HG03139 (cell line): Measurements from ENCODE around the gene RSL24D1.
"Not testable (repeated sequence)": the region's sequence is repeated elsewhere in the genome, so short reads cannot be mapped to it uniquely, and the experiment has no call there.

Experiments used
- ATAC-seq: cut with Tn5 transposase; IDR thresholded peaks from one replicate; pipeline ENCODE4 v1.9.1; 2021; ENCODE audit not compliant: unreplicated experiment

RSL24D1 gene

DNA sequence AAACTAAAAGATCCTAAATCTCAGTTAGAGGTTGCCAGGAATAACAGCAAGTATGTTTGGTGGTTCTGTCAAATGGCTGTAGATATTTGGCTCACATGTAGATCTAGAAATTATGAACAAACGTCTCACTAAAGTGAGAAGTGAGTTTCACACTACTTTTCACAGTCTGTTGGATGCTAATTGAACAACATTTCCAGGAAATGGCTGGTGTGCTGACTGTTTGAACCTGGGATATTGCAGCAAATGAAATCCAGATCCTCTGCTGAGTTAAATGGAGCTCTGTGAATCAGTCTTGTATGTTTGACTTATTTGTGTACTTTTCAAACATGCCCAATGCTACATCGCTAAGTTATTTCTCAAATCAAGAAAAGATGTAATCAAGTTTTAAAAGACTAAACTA, 21.3 kb upstream of the RSL24D1 start:
- ATAC-seq: no peak

DNA sequence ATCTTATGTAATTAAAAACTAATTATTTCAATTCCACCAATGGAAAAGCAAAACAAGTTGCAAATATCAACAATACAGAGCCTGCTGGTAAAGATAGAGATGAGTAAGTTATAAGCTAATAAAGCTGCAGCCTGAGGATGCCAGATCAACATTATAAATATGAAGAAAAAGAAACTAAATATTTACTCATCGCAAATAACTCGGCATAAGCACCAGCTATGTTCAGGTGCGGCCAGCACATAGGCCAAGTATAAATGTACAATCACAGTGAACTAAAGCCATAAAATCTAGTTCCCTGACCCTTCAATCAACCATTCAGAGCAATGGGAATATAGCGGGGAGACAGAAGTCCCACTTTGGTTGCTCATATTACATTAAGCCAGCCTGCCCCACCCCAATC, 7.7 kb upstream of the RSL24D1 start:
- ATAC-seq: no peak

DNA sequence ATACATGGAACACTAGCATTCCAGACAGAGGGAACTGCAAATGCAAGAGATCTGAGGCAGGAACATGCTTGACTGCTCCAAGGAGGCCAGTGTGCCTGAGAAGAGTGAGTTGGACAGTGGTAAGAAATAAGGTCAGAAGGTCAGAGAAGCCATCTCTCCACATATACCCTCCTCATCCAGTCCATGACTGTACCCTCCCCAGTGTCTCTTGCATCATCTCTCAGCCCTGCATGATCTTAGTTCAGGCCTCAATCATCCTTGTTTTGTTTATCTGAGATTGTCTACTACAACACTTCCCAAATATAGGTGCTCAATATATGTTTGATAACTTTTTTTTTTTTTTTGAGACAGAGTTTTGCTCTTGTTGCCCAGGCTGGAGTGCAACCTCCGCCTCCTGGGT, 5.5 kb upstream of the RSL24D1 start:
- no peak for ATAC-seq

- ATAC-seq: no peak
Measured at GRCh38 chr15:55198706-55199105, 2.0 kb upstream of the RSL24D1 start.

DNA sequence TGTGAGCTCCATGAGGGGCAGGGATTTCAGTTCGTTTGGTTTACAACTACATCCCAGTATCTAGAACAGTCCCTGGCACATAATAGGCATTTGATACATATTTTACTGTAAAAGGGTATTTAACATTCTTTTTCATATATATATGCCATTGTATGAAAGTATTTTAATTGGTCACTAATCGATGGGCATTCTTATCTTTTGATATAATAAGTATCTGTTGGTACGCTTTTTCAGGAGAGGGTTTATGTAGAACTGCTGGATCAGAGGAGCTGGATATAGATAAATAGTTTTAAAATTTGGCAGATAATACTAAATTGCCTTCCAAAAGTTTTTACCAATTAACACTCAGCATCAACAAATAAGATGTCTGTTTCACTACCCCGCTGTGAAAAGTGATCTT, 978 bp upstream of the RSL24D1 start:
- ATAC-seq: no peak

- peak; percentile 7 for ATAC-seq
Measured at GRCh38 chr15:55197362-55197705, 593 bp upstream of the RSL24D1 start.

DNA sequence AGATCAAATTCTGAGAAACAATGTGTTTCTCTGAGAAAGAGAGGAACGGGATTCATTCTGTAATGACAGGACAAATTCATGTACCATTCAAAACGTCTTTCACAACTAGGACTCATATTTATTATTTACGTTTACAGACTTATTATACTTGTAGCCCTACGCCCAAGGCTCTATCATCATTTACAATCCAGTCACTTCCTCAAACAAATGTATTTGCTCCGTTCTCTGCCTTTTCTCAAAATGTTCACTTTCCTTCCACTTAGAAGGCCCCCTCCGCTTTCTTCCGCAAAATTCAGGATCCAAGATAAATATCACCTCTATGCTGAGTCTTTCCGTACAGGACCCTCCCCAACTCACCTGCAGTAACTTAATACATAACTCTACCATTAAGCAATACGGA, 745 bp downstream of the RSL24D1 start:
- no peak for ATAC-seq

DNA sequence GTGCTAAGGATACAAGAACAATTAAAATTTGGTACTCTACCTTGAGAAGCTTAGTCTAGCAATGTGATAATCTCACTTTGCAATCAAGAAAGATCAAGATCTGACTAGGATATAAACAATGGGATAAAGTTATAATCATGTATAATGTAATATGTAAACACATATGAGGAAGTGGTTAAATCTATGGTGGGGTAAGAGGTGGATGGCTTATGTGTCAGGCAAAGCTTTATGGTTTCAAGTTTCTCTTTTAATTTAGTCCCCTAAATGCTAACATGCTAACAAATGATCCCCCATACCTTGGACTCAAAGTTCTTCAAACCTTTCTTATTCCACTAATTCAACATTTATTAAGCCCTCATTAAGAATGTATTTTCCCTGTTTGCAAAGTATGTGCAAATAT, 2.5 kb downstream of the RSL24D1 start:
- no peak for ATAC-seq

DNA sequence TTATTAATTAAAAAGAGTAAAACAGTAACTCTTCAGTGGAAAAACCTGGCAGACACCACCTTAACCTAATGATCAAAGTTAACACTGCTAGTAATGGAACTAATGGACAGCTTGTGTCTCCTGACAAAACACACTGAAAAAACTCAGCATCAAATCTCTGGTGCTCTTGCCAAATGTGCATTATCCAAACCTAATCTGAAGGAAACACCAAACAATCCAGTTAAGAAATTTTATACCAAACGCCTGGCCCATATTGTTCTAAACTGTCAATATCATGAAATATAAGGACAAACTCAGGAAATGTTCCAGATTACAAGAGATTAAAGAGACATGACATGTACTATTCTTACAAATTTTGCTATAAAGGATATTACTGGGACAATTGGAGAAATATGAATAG, 10.4 kb downstream of the RSL24D1 start:
- no peak for ATAC-seq

DNA sequence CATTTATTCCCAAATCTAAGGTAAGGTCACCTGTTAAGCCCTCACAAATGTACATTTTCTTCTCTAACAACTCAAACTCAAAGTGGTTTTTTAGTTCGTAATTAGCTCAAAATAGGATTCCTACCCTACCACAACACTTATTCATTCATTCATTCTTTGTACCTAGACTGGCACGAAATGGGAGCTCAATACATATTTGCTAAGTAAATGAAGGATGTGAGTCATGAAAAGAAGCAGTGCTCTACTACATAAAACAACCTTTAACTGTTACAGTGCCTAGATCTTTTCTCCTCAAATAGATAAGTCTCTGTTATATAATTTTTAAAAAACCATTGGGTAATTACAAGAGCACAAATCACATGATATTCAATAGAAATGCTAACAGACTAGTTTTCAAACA, 13.1 kb downstream of the RSL24D1 start:
- ATAC-seq: no peak

- ATAC-seq: no peak
Measured at GRCh38 chr15:55179141-55179540, 17.6 kb downstream of the RSL24D1 start.

GRCh38 chr15:55170361-55170760, 26.4 kb downstream of the RSL24D1 start:
- no peak for ATAC-seq

DNA sequence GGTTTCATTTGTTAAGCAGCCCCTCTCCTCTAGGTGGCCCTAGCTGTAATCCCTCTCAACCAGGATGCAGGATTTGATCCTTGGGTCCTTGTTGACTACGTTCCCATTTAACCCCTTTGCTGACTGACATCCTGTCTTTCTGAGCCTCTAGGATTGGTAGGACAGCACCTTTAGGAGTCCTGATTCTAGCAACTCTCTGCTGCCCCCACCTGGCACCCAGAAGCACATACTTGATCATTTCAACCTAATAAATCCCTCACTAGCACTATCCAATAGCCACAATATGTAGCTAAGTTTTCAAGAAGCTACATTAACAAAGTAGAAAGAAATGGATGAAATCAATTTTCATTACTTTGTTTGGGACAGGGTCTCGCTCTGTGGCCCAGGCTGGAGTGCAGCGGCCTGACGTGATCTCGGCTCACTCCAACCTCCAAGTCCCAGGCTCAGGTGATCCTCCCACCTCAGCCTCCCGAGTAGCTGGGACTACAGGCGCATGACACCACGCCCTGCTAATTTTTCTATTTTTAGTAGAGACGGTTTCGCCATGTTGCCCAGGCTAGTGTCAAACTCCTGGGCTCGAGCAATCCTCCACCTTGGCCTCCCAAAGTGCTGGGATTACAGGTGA, 28.3 kb downstream of the RSL24D1 start:
- ATAC-seq: peak; percentile 88

DNA sequence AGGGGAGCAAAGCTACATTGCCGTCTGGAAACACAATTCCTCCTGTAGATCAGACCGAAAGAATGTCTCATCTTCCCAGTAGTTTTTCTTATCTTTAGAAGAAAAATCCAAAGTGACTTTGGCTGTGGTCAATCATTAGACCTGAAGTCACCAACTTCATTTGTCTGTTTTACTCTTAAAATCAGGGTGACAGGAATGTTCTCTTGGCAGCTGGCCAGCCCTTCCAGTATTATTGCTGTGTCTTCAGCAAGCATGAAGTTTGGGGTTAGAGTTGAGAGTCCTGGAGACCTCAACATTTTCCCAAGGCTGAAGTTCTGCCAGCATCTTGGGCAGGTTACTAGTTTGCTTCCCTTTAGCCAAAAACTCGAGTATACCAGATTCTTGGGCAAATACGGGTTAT, 32.5 kb downstream of the RSL24D1 start:
- ATAC-seq: no peak

- ATAC-seq: no peak
Measured at GRCh38 chr15:55151631-55152030, 45.1 kb downstream of the RSL24D1 start.

DNA sequence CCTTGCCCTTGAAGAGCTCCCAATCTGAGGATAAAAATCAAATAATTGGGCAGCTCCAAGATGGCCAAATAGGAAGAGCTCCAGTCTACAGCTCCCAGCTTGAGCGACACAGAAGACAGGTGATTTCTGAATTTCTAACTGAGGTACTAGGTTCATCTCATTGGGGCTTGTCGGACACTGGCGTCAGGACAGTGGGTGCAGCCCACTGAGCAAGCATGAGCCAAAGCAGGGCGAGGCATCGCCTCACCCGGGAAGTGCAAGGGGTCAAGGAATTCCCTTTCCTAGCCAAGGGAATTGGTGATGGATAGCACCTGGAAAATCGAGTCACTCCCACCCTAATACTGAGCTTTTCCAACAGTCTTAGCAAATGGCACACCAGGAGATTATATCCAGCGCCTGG, 53.6 kb downstream of the RSL24D1 start:
- not testable (repeated sequence) for ATAC-seq

DNA sequence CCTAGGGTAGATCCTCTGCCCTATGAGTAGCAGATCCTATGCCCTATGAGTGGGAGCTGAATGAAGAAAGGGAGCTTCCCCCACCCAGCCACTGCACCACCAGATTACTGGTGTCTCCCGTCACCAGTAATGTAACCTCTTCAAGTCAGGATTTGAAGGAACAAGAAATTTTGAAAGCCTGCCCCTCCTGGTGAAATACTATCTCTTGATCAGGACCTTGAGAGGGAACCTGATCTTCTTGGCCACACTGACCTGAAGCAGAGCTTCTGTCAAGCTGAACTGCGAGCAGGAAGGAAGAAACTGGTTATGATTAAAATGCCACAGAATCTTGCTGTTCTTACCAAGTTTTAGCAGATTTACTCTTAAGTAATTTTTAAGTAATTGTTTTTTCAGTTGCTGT, 62.8 kb downstream of the RSL24D1 start:
- ATAC-seq: no peak

DNA sequence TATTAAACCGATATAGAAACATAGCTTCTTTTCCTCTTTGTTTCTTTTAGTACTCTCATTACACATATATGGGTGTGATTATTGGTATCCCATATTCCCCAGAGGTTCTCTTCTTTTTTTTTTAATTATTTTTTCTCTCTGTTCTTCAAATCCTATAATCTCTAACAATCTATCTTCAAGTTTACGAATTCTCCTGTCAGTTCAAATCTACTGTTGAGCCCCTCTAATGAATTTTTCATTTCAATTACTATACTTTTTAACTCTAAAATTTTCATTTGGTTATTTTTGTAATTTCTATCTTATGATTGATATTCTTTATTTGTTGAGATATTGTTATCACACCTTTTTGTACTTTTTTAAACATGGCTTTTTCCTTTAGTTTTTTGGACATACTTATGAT, 64.1 kb downstream of the RSL24D1 start:
- no peak for ATAC-seq
